ENCODE data around the gene ZBTB16. TPM values are rescaled to one million over a fixed set of nuclear protein-coding genes. Genes with fewer than 3 reads are reported as not detected.

ZBTB16 gene
- total RNA-seq, 1 experiment from 2014 or later = not detected

GRCh38 chr11:114236829-114237228, 177.3 kb downstream of the ZBTB16 start:
- no peak for DNase-seq (ENCODE audit: low spot score)

- DNase-seq (ENCODE audit: low spot score) = no peak
Measured at GRCh38 chr11:114237321-114238280, 178.1 kb downstream of the ZBTB16 start.

GRCh38 chr11:114239753-114240161, 180.2 kb downstream of the ZBTB16 start:
- DNase-seq (ENCODE audit: low spot score) = no peak

- DNase-seq (ENCODE audit: low spot score) = no peak
Measured at GRCh38 chr11:114242032-114242431, 182.5 kb downstream of the ZBTB16 start.

- DNase-seq (ENCODE audit: low spot score) = no peak
Measured at GRCh38 chr11:114243461-114244372, 184.2 kb downstream of the ZBTB16 start.

GRCh38 chr11:114244726-114245394, 185.3 kb downstream of the ZBTB16 start:
- DNase-seq (ENCODE audit: low spot score) = no peak

- no peak for DNase-seq (ENCODE audit: low spot score)
Measured at GRCh38 chr11:114246321-114247069, 187.0 kb downstream of the ZBTB16 start.

GRCh38 chr11:114247070-114247789, 187.7 kb downstream of the ZBTB16 start:
- DNase-seq (ENCODE audit: low spot score) = no peak

- DNase-seq (ENCODE audit: low spot score) = no peak
Measured at GRCh38 chr11:114250180-114250579, 190.7 kb downstream of the ZBTB16 start.

- DNase-seq (ENCODE audit: low spot score) = no peak
Measured at GRCh38 chr11:114250993-114251814, 191.7 kb downstream of the ZBTB16 start.

- DNase-seq (ENCODE audit: low spot score) = no peak
Measured at GRCh38 chr11:114251815-114252337, 192.4 kb downstream of the ZBTB16 start.

GRCh38 chr11:114252767-114253166, 193.3 kb downstream of the ZBTB16 start:
- no peak for DNase-seq (ENCODE audit: low spot score)

- no peak for DNase-seq (ENCODE audit: low spot score)
Measured at GRCh38 chr11:114253771-114254170, 194.3 kb downstream of the ZBTB16 start.

- no peak for DNase-seq (ENCODE audit: low spot score)
Measured at GRCh38 chr11:114254571-114255146, 195.1 kb downstream of the ZBTB16 start.

- DNase-seq (ENCODE audit: low spot score) = no peak
Measured at GRCh38 chr11:114255289-114255688, 195.8 kb downstream of the ZBTB16 start.

GRCh38 chr11:114256176-114256966, 196.9 kb downstream of the ZBTB16 start:
- no peak for DNase-seq (ENCODE audit: low spot score)

- no peak for DNase-seq (ENCODE audit: low spot score)
Measured at GRCh38 chr11:114256967-114257286, 197.4 kb downstream of the ZBTB16 start.

Measured in HT-29 (cell line).